Upper lobe of right lung (tissue), 1 donor: ENCODE data around the gene FHOD3. TPM values are rescaled to one million over a fixed set of nuclear protein-coding genes. Genes with fewer than 3 reads are reported as not detected.
A peak's percentile ranks its signal among the peaks of the same experiment; 100 is the strongest.

Source experiments
- ATAC-seq: fragments of 200-7000 bp; cut with Tn5 transposase; one replicate; pipeline ENCODE4 v1.9.1; 2020; ENCODE audit warnings: mild to moderate bottlenecking, moderate library complexity
- DNase-seq: peaks from one replicate; pipeline ENCODE4 v3.0.0-alpha.2; 2020
- H3K27ac ChIP-seq: fragments of 200-600 bp; one replicate; pipeline ENCODE4 v1.8.0; 2022
- H3K27me3 ChIP-seq: fragments of 200-600 bp; one replicate; pipeline ENCODE4 v1.8.0; 2022; ENCODE audit warnings: mild to moderate bottlenecking
- H3K36me3 ChIP-seq: fragments of 200-600 bp; one replicate; pipeline ENCODE4 v1.8.0; 2022
- H3K4me1 ChIP-seq: fragments of 200-600 bp; one replicate; pipeline ENCODE4 v1.8.0; 2022
- H3K4me3 ChIP-seq: fragments of 200-600 bp; one replicate; pipeline ENCODE4 v1.8.0; 2022; ENCODE audit warnings: mild to moderate bottlenecking
- H3K9me3 ChIP-seq: fragments of 200-600 bp; one replicate; pipeline ENCODE4 v1.8.0; 2022
- intact Hi-C: fragments of 100-400 bp; cut with DNase I; formaldehyde crosslinking; loops from one replicate; pipeline ENCODE4 v1.11.0; 2022
- total RNA-seq: library from RNA; stranded (reverse); fragmentation: NEBNext Ultra II Directional; extraction: Animal tissue kit (Norgen Biotek cat#: 25700); gene quantifications from one replicate; pipeline ENCODE4 v1.2.1, GENCODE V29; 2021
- TF ChIP-seq, protein P1 (sequence below): fragments of 200-600 bp; IDR thresholded peaks from one replicate; pipeline ENCODE4 v1.8.0; 2022; ENCODE audit warnings: antibody characterized with exemption
- donor health status: DM: no; HTN: yes; CAD: no; lungs with severe emphysema.

The FHOD3 gene
- total RNA-seq, 1 donor from 2014 or later, result 1.9 TPM

DNA sequence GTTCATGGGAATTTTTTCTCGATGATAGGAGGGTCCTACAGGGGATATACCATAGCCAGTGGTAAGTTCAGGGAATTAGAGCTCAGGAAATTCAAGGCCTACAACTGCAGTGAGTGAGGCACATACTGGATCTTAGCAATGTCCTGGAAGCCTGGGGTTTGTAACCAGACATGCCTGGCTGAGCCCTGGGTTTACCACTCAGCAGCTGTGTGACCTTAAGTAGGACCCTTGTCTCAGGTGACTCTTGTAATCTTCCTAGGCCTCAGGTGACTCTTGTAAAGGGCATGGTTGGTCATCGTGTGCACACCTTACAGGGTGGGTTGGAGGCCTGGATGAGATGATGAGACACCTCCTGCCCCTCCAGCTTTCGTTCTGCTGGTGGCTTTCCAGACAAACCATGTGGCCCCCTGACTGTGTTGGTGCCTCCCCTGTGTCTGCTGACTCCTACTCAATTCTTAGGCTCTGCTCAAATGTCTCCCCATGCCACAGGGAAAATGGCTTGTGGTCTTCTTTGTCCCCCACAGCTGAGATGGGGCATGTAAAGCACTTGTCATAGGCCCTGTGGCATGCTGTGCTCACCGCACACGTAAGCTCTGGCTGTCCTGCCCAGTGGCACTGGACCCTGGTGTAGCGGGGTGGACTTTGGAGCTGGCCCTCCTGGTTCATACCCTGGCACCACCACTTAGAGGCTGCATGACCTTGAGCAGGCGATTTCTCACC lies 94.1 kb downstream of the FHOD3 start:
- Histone ChIP-seq H3K27me3 (no peaks in the 10 kb centered on the region), H3K9me3 (peaks cover 2% of the 10 kb centered on the region), H3K4me3 (no peak overlapping the region), H3K27ac (no peak overlapping the region), H3K4me1 (no peaks in the 10 kb centered on the region), H3K36me3 (no peaks in the 10 kb centered on the region)
- ATAC-seq (peak; percentile 19), DNase-seq (no peak)
- intact Hi-C loops, result no loop called here
- TF ChIP-seq, protein P1, sequence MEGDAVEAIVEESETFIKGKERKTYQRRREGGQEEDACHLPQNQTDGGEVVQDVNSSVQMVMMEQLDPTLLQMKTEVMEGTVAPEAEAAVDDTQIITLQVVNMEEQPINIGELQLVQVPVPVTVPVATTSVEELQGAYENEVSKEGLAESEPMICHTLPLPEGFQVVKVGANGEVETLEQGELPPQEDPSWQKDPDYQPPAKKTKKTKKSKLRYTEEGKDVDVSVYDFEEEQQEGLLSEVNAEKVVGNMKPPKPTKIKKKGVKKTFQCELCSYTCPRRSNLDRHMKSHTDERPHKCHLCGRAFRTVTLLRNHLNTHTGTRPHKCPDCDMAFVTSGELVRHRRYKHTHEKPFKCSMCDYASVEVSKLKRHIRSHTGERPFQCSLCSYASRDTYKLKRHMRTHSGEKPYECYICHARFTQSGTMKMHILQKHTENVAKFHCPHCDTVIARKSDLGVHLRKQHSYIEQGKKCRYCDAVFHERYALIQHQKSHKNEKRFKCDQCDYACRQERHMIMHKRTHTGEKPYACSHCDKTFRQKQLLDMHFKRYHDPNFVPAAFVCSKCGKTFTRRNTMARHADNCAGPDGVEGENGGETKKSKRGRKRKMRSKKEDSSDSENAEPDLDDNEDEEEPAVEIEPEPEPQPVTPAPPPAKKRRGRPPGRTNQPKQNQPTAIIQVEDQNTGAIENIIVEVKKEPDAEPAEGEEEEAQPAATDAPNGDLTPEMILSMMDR, result no peak

DNA sequence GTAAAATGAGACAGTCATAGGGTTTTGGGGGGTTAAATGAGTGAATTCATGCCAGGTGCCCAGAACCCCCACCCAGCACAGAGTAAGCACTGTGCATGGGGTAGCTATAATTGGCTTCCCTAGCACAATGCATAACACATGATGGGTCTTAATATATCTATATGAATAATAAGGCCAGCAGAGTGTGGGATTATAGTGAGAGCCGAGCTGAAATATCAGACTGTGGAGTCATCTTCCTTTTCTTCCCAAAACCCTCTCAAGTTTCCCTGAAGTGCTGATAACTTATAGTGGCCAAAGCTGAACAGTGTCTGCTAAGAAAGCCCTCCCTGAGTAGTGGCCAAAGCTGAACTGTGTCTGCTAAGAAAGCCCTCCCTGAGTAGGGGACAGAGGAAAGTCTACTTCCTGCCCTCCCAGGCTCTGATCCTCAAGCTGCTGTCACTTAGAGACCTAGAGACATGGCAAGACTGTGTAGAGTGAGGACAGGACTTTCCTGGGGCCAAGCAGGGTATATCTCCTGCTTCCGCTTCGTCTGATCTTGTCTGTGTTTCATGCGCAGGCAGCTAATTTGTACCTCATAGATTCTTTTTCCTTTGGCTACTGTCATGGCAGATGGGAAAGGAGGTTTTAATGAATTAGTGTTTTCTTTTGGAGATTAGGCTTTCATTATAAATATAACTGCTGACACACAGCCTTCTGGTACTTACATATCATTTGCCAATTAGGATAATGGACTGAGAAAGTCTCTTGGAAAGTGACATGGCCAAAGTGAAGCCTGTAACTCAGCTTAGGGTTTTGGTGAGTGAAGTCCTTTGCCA lies 94.9 kb downstream of the FHOD3 start:
- TF ChIP-seq, protein P1, result no peak

DNA sequence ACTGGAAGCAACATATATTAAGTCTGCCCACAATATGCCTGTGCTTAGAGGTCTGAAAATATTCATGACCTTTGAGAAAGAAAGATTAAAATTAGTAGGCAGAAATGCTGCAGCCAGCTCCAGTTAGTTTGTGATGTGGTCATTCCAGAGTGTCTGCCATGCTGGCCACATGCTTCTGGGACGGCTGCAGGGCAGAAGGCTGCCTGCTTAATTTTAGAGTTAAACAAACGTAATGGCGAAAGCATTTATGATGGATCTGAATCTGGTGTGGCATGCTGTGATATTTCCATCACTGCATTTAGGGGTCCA lies 95.4 kb downstream of the FHOD3 start:
- Histone ChIP-seq H3K4me1 (no peaks in the 10 kb centered on the region), H3K27me3 (no peaks in the 10 kb centered on the region), H3K36me3 (no peaks in the 10 kb centered on the region), H3K9me3 (peaks cover 8% of the 10 kb centered on the region), H3K27ac (no peak overlapping the region), H3K4me3 (no peak overlapping the region)
- DNase-seq (no peak), ATAC-seq (no peak)
- intact Hi-C loops, result no loop called here
- TF ChIP-seq, protein P1, result no peak

More for the DNA sequence above, 94.9 kb downstream of the FHOD3 start:
- intact Hi-C loops, result no loop called here
- H3K27ac ChIP-seq, result no peak overlapping the region
- H3K4me3 ChIP-seq, result no peak overlapping the region
- H3K9me3 ChIP-seq, result peaks cover 8% of the 10 kb centered on the region
- no peaks in the 10 kb centered on the region for H3K27me3 ChIP-seq
- H3K36me3 ChIP-seq, result no peaks in the 10 kb centered on the region
- DNase-seq, result no peak
- H3K4me1 ChIP-seq, result no peaks in the 10 kb centered on the region
- no peak for ATAC-seq

DNA sequence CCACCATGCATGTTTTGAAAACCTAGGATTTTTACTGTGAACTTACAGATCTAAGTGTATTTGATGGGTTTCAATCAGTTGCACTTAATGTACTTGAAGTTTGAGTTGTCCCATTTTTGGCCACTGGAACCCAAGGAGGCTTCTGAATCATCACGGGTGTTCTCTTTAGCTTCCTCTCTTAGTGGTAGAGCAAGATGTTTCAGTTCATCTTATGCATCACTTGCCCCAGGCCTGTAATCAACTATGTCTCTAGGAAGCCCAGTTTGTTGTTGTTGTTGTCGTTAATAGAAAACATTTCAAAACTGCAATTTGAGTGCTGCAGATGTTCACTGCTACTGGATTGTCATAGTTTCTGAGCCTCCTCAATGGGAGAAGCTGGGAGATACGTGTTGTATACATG lies 97.0 kb downstream of the FHOD3 start:
- Histone ChIP-seq H3K4me1 (no peaks in the 10 kb centered on the region), H3K27ac (no peak overlapping the region), H3K9me3 (peaks cover 8% of the 10 kb centered on the region), H3K27me3 (no peaks in the 10 kb centered on the region), H3K4me3 (no peak overlapping the region), H3K36me3 (no peaks in the 10 kb centered on the region)
- DNase-seq (no peak), ATAC-seq (no peak)
- TF ChIP-seq, protein P1, result no peak
- intact Hi-C loops, result no loop called here

GRCh38 chr18:36396190-36396589 lies 98.7 kb downstream of the FHOD3 start:
- no peak for ATAC-seq

More at GRCh38 chr18:36396190-36396589, 98.7 kb downstream of the FHOD3 start:
- intact Hi-C loops, result no loop called here
- no peaks in the 10 kb centered on the region for H3K27me3 ChIP-seq
- peaks cover 8% of the 10 kb centered on the region for H3K9me3 ChIP-seq
- no peaks in the 10 kb centered on the region for H3K4me1 ChIP-seq
- no peak for DNase-seq
- TF ChIP-seq, protein P1, result no peak
- H3K36me3 ChIP-seq, result no peaks in the 10 kb centered on the region
- H3K4me3 ChIP-seq, result no peak overlapping the region
- H3K27ac ChIP-seq, result no peak overlapping the region
